Endothelial cell of umbilical vein (primary cell): ENCODE results near the gene ZNF827. TPM values are rescaled to one million over a fixed set of nuclear protein-coding genes. Genes with fewer than 3 reads are reported as not detected.

Experiments
- BruUV-seq: library from RNA; stranded (reverse); fragments of 400-500 nt; replicated peaks from 2 replicates; lab custom pipeline; 2021; lab: Mats Ljungman, UMichigan
- CTCF ChIA-PET: fragments of 300-600, 350-600 bp; sonication (Branson Sonifier 250); formaldehyde crosslinking; loops from one replicate; lab custom pipeline; 2021; ENCODE audit warnings: antibody characterized with exemption, inconsistent platforms; lab: Charles Lee
- POLR2A ChIA-PET: fragments of 300-600, 350-600 bp; sonication (Branson Sonifier 250); formaldehyde crosslinking; loops from one replicate; lab custom pipeline; 2021; ENCODE audit warnings: antibody characterized with exemption, inconsistent platforms; lab: Charles Lee
- DNase-seq: peaks from one replicate; pipeline ENCODE4 v3.0.0-alpha.2; 2011; ENCODE audit warnings: low read depth, low spot score
- FAIRE-seq: peaks from 2 replicates; lab custom pipeline; 2011; peaks lifted over from hg19 to GRCh38; lab: Jason Lieb, UNC
- H2AFZ ChIP-seq: 2 replicates; pipeline ENCODE4 v1.6.0; 2012; ENCODE audit warnings: low read depth, low read length, control low read depth, inconsistent platforms
- H3K27ac ChIP-seq: 2 replicates; pipeline ENCODE4 v1.5.1; 2011; ENCODE audit warnings: low read depth, mild to moderate bottlenecking, control low read depth, low read length, moderate library complexity; ENCODE audit not compliant: insufficient read depth
- H3K27me3 ChIP-seq, 2 experiments: 2 replicates each; pipeline versions ENCODE4 v1.6.0 to v1.6.1; 2011; ENCODE audit warnings: low read length in 2 of 2, mixed read lengths in 1 of 2; ENCODE audit not compliant: control insufficient read depth in 2 of 2, insufficient read depth in 2 of 2
- H3K36me3 ChIP-seq, 2 experiments: 2 replicates in 1 of 2; 3 replicates in 1 of 2; pipeline ENCODE4 v1.5.1; 2011; ENCODE audit warnings: low read length in 2 of 2, mild to moderate bottlenecking in 1 of 2, moderate library complexity in 1 of 2; ENCODE audit not compliant: control insufficient read depth in 2 of 2, insufficient read depth in 2 of 2; ENCODE audit errors: extremely low read depth in 1 of 2
- H3K4me1 ChIP-seq: 3 replicates; pipeline ENCODE4 v1.5.1; 2011; ENCODE audit warnings: mild to moderate bottlenecking, low read length; ENCODE audit not compliant: control insufficient read depth, insufficient read depth; ENCODE audit errors: extremely low read depth
- H3K4me2 ChIP-seq: 2 replicates; pipeline ENCODE4 v1.6.1; 2011; ENCODE audit warnings: low read length, control low read depth, mixed read lengths; ENCODE audit not compliant: insufficient read depth
- H3K4me3 ChIP-seq, 3 experiments: fragments of 200-600 bp in 1 of 3; sonication (generic), shearing (Covaris generic) in 1 of 3; replicated peaks in 1 of 3; 2 replicates each; pipeline ENCODE4 v1.5.1; 2011 to 2016; ENCODE audit warnings: control low read depth in 3 of 3, low read length in 3 of 3, mild to moderate bottlenecking in 2 of 3, inconsistent platforms in 1 of 3, low read depth in 1 of 3, moderate library complexity in 1 of 3; ENCODE audit not compliant: insufficient read depth in 1 of 3
- H3K79me2 ChIP-seq: 2 replicates; pipeline ENCODE4 v1.6.0; 2012; ENCODE audit warnings: low read length, inconsistent platforms; ENCODE audit not compliant: control insufficient read depth, insufficient read depth
- H3K9ac ChIP-seq: replicated peaks from 2 replicates; pipeline ENCODE3; 2011; ENCODE audit warnings: low read length, control low read depth; ENCODE audit not compliant: insufficient read depth; ENCODE audit errors: extremely low read depth
- H3K9me1 ChIP-seq: replicated peaks from 3 replicates; pipeline ENCODE4 v1.6.0; 2011; ENCODE audit warnings: mild to moderate bottlenecking, low read length; ENCODE audit not compliant: control insufficient read depth, insufficient read depth; ENCODE audit errors: extremely low read depth
- H3K9me3 ChIP-seq: replicated peaks from 2 replicates; pipeline ENCODE4 v1.5.1; 2012; ENCODE audit warnings: low read length, inconsistent platforms; ENCODE audit not compliant: control insufficient read depth, insufficient read depth
- H4K20me1 ChIP-seq: replicated peaks from 2 replicates; pipeline ENCODE3; 2011; ENCODE audit warnings: mild to moderate bottlenecking, low read length; ENCODE audit not compliant: control insufficient read depth, insufficient read depth; ENCODE audit errors: extremely low read depth
- CTCF ChIP-seq, 2 donors: IDR thresholded peaks; 1 replicate in 1 of 2; 2 replicates in 1 of 2; pipeline ENCODE4 v1.5.1; 2011; ENCODE audit warnings: low read length in 2 of 2, mild to moderate bottlenecking in 2 of 2, moderate library complexity in 2 of 2, control low read depth in 1 of 2, inconsistent platforms in 1 of 2, low read depth in 1 of 2; ENCODE audit not compliant: insufficient read depth in 1 of 2; ENCODE audit errors: extremely low read depth in 1 of 2
- FOS ChIP-seq: IDR thresholded peaks from 2 replicates; pipeline ENCODE4 v1.6.1; 2011; ENCODE audit warnings: mild to moderate bottlenecking, low read length, moderate library complexity, borderline replicate concordance; ENCODE audit not compliant: insufficient read depth
- JUN ChIP-seq: IDR thresholded peaks from 2 replicates; pipeline ENCODE4 v1.6.1; 2011; ENCODE audit warnings: borderline replicate concordance, low read depth; ENCODE audit not compliant: insufficient read length, insufficient read depth
- MYC ChIP-seq: IDR thresholded peaks from one replicate; pipeline ENCODE4 v1.6.1; 2011; ENCODE audit warnings: mild to moderate bottlenecking, low read depth, low read length
- POLR2A ChIP-seq: IDR thresholded peaks from 2 replicates; pipeline ENCODE4 v1.6.1; 2012; ENCODE audit warnings: low read depth, mild to moderate bottlenecking, control low read depth, low read length
- POLR2AphosphoS5 ChIP-seq: IDR thresholded peaks from 2 replicates; pipeline ENCODE4 v1.6.1; 2012; ENCODE audit warnings: low read depth, mild to moderate bottlenecking, control low read depth, low read length, moderate library complexity; ENCODE audit not compliant: insufficient read depth
- dilution Hi-C: fragments of 300-500 bp; cut with MboI; formaldehyde crosslinking; loops from one replicate; pipeline ENCODE4 v1.15.0; 2019; ENCODE audit warnings: low sequenced_read_pairs; ENCODE audit not compliant: extremely low pct_ligation_motif_present
- intact Hi-C: fragments of 100-400 bp; cut with micrococcal nuclease; formaldehyde crosslinking; loops from one replicate; pipeline ENCODE4 v1.10.0; 2022
- polyA plus RNA-seq, 4 experiments: library from polyadenylated mRNA; depleted of rRNA in 3 of 4; stranded (reverse) in 3 of 4; unstranded in 1 of 4; fragments of >200 nt; gene quantifications; 2 replicates each; pipeline versions ENCODE4 v1.2.1 to v1.2.3, GENCODE V29; 2011 to 2012; ENCODE audit warnings: missing spikeins in 1 of 4
- total RNA-seq: library from RNA; stranded (reverse); gene quantifications from 2 replicates; pipeline ENCODE4 v1.2.3, GENCODE V29; 2021

Gene ZNF827
- total and polyA plus RNA-seq, 2 donors (not counting 3 experiments of a cell fraction or from before 2014, with no cell fraction given): 16.9 to 23.7 TPM

- no peak overlapping the region for H3K4me2 ChIP-seq
- no peaks in the 10 kb centered on the region for H3K27me3 ChIP-seq
- TF ChIP-seq FOS: no peak
- TF ChIP-seq POLR2A: no peak
- no peak for TF ChIP-seq CTCF (IDR thresholded peaks at IDR 0.05; ENCODE audit: extremely low read depth in 1 of 2, insufficient read depth in 1 of 2, low read depth in 1 of 2, low read length in 2 of 2)
- TF ChIP-seq POLR2AphosphoS5: no peak
- TF ChIP-seq JUN: no peak
- TF ChIP-seq MYC: no peak
- H4K20me1 ChIP-seq: no peaks in the 10 kb centered on the region
- H3K4me1 ChIP-seq: no peaks in the 10 kb centered on the region
- POLR2A ChIA-PET: no interaction called here
- intact Hi-C loops (loop anchor here (10.0 kb wide), 1 partner anchor 595 kb away; the partner anchor contains the start of gene SLC10A7), dilution Hi-C loops (no loop called here)
- no peaks in the 10 kb centered on the region for H3K9me3 ChIP-seq
- H3K36me3 ChIP-seq: no peaks in the 10 kb centered on the region
- FAIRE-seq (no peak), DNase-seq (no peak)
- CTCF ChIA-PET: interaction anchor here (2.6 kb wide), 1 partner anchor 11 kb away, joined by 16 read pairs; no protein-coding TSS in a partner anchor
- H3K27ac ChIP-seq: no peak overlapping the region
- no peaks in the 10 kb centered on the region for H3K9me1 ChIP-seq
- H3K9ac ChIP-seq: no peak overlapping the region
- no peak overlapping the region for H2AFZ ChIP-seq
- H3K4me3 ChIP-seq: no peak overlapping the region
- no TSS peak for BruUV-seq
- peaks cover 37% of the 10 kb centered on the region for H3K79me2 ChIP-seq
Observed at GRCh38 chr4:145929415-145930178, 9.0 kb downstream of the ZNF827 start.
